ENCODE measurements around the gene CATSPER4.

CATSPER4 gene

GRCh38 chr1:26154750-26155149 is 35.7 kb upstream of the CATSPER4 start:
- H3K4me3 ChIP-seq (ENCODE audit: low read depth, low read length) = no peak overlapping the region
- TF ChIP-seq, protein P1, sequence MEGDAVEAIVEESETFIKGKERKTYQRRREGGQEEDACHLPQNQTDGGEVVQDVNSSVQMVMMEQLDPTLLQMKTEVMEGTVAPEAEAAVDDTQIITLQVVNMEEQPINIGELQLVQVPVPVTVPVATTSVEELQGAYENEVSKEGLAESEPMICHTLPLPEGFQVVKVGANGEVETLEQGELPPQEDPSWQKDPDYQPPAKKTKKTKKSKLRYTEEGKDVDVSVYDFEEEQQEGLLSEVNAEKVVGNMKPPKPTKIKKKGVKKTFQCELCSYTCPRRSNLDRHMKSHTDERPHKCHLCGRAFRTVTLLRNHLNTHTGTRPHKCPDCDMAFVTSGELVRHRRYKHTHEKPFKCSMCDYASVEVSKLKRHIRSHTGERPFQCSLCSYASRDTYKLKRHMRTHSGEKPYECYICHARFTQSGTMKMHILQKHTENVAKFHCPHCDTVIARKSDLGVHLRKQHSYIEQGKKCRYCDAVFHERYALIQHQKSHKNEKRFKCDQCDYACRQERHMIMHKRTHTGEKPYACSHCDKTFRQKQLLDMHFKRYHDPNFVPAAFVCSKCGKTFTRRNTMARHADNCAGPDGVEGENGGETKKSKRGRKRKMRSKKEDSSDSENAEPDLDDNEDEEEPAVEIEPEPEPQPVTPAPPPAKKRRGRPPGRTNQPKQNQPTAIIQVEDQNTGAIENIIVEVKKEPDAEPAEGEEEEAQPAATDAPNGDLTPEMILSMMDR (conservative IDR thresholded peaks at IDR 0.05; ENCODE audit: low read depth, low read length) = no peak
- DNase-seq (ENCODE audit: low read depth) = no peak

DNA sequence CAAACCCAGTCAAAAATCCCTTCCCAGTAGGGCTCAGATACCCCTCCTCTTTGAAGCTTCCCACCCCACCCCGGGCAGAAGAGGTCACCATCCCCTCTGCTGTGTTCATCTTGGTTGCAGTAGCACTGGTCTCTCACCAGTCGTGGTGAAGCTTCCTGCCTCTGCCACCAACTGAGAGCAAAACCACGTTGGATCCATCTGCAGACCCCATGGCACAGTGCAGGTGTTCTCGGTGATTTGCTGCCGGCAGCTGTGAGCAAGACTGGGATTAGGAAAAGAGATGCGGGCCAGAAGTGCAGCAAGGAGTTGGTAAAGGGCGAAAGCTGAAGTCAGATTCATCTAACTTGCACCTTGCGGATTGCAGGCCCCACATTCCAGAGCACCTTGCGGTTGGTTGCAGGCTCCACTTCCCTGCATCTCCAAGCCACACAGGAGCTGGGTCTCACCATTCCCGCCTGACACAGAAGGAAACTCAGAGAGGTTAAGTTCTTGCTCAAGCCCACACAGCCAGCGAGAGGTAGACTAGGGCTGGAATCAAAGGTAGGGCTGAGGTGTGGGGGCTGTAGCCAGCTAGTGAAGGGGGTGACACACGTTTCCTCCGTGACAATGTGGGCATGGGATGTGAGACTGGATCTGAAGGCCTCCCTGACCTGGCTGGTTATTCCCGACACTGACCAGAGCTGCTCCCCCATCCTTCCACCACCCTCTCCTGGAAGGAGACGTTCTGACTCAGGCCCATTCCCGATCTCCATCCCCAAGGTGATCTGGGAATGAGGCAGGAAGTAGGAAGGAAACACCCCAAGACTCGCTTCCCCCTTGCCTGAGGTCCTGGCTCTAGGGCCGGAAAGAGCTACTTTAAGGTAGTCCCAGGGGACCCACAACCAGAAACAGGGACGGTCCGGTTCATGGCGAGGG is 34.8 kb upstream of the CATSPER4 start:
- DNase-seq (ENCODE audit: low read depth) = no peak
- no peak overlapping the region for H3K4me3 ChIP-seq (ENCODE audit: low read depth, low read length)
- TF ChIP-seq, protein P1 (conservative IDR thresholded peaks at IDR 0.05; ENCODE audit: low read depth, low read length) = no peak

DNA sequence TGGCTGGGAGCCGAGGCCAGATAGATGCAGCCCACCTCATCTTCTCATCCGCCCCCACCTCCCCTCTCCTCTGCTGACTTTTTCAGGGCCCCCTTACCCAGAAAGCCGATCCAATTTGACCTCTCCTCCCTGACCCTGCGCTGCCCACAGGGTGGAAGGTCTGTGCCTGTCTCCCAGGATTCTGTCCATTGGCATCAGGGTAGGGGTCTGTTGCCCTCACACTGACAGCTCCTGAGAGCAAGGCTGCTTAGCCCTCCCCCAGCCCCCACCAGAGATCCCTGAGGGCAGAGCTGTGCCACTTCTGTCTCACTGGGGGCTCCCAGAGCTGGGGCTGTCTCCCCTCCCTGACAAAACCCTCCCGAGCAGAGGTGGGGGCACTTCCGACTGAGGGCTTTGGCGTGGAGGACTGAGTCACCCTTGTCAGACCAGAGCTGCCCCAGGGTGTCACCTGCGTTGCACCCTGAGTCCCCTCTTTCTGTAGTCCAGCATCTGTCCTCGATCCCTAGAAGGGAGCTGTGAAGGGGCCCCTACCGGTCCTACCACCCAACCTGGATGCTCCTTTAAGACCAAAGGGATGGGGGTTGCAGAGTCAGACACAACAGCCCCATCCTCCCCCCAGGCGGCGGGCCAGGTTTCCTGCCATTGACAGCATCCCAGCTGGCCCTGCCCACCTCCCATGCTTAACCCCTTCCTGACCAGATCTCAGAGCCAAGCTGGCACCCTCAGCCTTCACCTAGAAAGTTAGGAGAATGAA is 33.9 kb upstream of the CATSPER4 start:
- H3K4me3 ChIP-seq (ENCODE audit: low read depth, low read length) = no peak overlapping the region
- DNase-seq (ENCODE audit: low read depth) = no peak
- TF ChIP-seq, protein P1 (conservative IDR thresholded peaks at IDR 0.05; ENCODE audit: low read depth, low read length) = no peak

GRCh38 chr1:26158271-26158907 is 32.0 kb upstream of the CATSPER4 start:
- no peak overlapping the region for H3K4me3 ChIP-seq (ENCODE audit: low read depth, low read length)
- no peak for DNase-seq (ENCODE audit: low read depth)
- TF ChIP-seq, protein P1 (conservative IDR thresholded peaks at IDR 0.05; ENCODE audit: low read depth, low read length) = no peak

DNA sequence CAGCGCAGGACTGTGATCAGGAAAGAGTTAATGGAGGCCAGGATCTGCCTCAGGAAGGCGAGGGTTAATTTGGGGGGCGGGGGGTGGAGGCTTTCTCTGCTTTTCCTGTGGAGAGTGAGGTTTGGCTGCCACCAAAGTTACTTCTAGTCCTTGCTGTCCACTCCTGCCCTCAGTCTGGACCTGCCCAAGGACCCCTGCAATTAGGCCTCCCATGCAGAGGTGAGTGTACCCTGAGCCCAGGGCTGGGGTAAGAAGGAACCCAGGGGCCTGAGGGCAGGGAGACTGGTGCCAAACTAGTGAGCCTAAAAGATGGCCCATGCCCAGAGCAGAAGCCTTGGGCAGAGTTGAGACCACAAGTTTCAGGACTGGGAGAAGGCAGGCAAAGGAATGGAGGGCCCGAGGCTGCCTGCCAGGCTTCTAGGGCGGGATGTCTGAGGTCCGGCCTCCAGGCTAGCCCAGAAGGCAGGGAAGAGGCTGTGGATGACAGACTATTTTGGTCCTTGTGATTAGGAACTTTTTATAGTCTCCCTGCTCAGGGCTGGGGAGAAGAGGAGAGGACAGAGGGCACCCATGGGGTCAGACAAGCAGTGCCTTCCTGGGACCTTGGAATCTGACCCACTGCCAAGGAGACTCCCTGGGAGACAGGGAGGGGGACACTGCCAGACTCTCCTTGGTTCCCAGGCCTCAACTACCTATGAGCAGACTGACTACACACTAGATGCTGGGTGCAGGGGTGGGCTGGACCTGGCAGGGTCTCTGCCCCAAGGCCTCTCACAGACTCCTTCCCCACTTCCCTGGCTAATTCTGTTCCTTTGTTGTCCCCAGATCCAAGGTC is 31.3 kb upstream of the CATSPER4 start, which contains the start of gene FAM110D:
FAM110D (plus strand) TSS at position 172 of the 835 bp plus-strand sequence. CDS start 2,213 bp downstream, outside the sequence.
- TF ChIP-seq, protein P1 (conservative IDR thresholded peaks at IDR 0.05; ENCODE audit: low read depth, low read length) = no peak
- no peak within 1 kb of the TSS for H3K4me3 ChIP-seq (ENCODE audit: low read depth, low read length)
- no peak for DNase-seq (ENCODE audit: low read depth)

GRCh38 chr1:26159743-26160039 is 30.7 kb upstream of the CATSPER4 start:
- DNase-seq (ENCODE audit: low read depth) = no peak
- TF ChIP-seq, protein P1 (conservative IDR thresholded peaks at IDR 0.05; ENCODE audit: low read depth, low read length) = no peak

More at GRCh38 chr1:26159743-26160039, 30.7 kb upstream of the CATSPER4 start:
- H3K4me3 ChIP-seq (ENCODE audit: low read depth, low read length) = no peak overlapping the region
